ENCODE measurements around the gene GGPS1.
"Not testable (repeated sequence)": the region's sequence is repeated elsewhere in the genome, so short reads cannot be mapped to it uniquely, and the experiment has no call there.

Gene GGPS1

GRCh38 chr1:235378134-235378735 is 49.9 kb downstream of the GGPS1 start:
- not testable (repeated sequence) for H3K9me3 ChIP-seq (ENCODE audit: insufficient read depth, low read depth, low read length); H3K4me3 ChIP-seq (ENCODE audit: low read length); H3K4me1 ChIP-seq (ENCODE audit: insufficient read depth, low read length); H3K27me3 ChIP-seq (ENCODE audit: insufficient read depth, low read length); H3K27ac ChIP-seq (ENCODE audit: low read length); H3K9ac ChIP-seq (ENCODE audit: low read depth, low read length)
- H3K36me3 ChIP-seq (ENCODE audit: insufficient read depth, low read depth, low read length): peaks cover 22% of the 10 kb centered on the region

DNA sequence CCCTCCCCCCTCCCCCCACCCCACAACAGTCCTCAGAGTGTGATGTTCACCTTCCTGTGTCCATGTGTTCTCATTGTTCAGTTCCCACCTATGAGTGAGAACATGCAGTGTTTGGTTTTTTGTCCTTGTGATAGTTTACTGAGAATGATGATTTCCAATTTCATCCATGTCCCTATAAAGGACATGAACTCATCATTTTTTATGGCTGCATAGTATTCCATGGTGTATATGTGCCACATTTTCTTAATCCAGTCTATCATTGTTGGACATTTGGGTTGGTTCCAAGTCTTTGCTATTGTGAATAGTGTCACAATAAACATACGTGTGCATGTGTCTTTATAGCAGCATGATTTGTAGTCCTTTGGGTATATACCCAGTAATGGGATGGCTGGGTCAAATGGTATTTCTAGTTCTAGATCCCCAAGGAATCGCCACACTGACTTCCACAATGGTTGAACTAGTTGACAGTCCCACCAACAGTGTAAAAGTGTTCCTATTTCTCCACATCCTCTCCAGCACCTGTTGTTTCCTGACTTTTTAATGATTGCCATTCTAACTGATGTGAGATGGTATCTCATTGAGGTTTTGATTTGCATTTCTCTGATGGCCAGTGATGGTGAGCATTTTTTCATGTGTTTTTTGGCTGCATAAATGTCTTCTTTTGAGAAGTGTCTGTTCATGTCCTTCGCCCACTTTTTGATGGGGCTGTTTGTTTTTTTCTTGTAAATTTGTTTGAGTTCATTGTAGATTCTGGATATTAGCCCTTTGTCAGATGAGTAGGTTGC is 53.8 kb downstream of the GGPS1 start:
- H3K27me3 ChIP-seq (ENCODE audit: insufficient read depth, low read length); H3K9ac ChIP-seq (ENCODE audit: low read depth, low read length); H3K27ac ChIP-seq (ENCODE audit: low read length); H3K4me3 ChIP-seq (ENCODE audit: low read length); H3K9me3 ChIP-seq (ENCODE audit: insufficient read depth, low read depth, low read length); H3K4me1 ChIP-seq (ENCODE audit: insufficient read depth, low read length): not testable (repeated sequence)
- peaks cover 22% of the 10 kb centered on the region for H3K36me3 ChIP-seq (ENCODE audit: insufficient read depth, low read depth, low read length)

GRCh38 chr1:235385633-235386032 is 57.3 kb downstream of the GGPS1 start:
- not testable (repeated sequence) for H3K36me3 ChIP-seq (ENCODE audit: insufficient read depth, low read depth, low read length); H3K4me1 ChIP-seq (ENCODE audit: insufficient read depth, low read length); H3K27ac ChIP-seq (ENCODE audit: low read length); H3K27me3 ChIP-seq (ENCODE audit: insufficient read depth, low read length); H3K9ac ChIP-seq (ENCODE audit: low read depth, low read length); H3K4me3 ChIP-seq (ENCODE audit: low read length)
- peaks cover 14% of the 10 kb centered on the region for H3K9me3 ChIP-seq (ENCODE audit: insufficient read depth, low read depth, low read length)

- H3K9me3 ChIP-seq (ENCODE audit: insufficient read depth, low read depth, low read length): peaks cover 14% of the 10 kb centered on the region
- H3K9ac ChIP-seq (ENCODE audit: low read depth, low read length): no peak overlapping the region
- H3K27me3 ChIP-seq (ENCODE audit: insufficient read depth, low read length): no peaks in the 10 kb centered on the region
- no peak overlapping the region for H3K4me3 ChIP-seq (ENCODE audit: low read length)
- H3K4me1 ChIP-seq (ENCODE audit: insufficient read depth, low read length): no peaks in the 10 kb centered on the region
- no peaks in the 10 kb centered on the region; the same call in 1 of the 2 replicates for H3K36me3 ChIP-seq (ENCODE audit: insufficient read depth, low read depth, low read length)
- H3K27ac ChIP-seq (ENCODE audit: low read length): no peak overlapping the region
These were observed 63.5 kb downstream of the GGPS1 start for GRCh38 chr1:235391874-235392273.
